ENCODE results near the gene CRAT. TPM values are rescaled to one million over a fixed set of nuclear protein-coding genes. Genes with fewer than 3 reads are reported as not detected.

The CRAT gene
- total RNA-seq, 1 experiment from 2014 or later: 8.8 TPM

- DNase-seq (ENCODE audit: low read depth): no peak
These were observed 447 bp downstream of the CRAT start for GRCh38 chr9:129109952-129110739.

GRCh38 chr9:129109537-129109903 is 1.1 kb downstream of the CRAT start:
- no peak for DNase-seq (ENCODE audit: low read depth)

- DNase-seq (ENCODE audit: low read depth): no peak
These were observed 1.6 kb downstream of the CRAT start for GRCh38 chr9:129108805-129109536.

- no peak for DNase-seq (ENCODE audit: low read depth)
These were observed 2.3 kb downstream of the CRAT start for GRCh38 chr9:129108083-129108804.

- no peak for DNase-seq (ENCODE audit: low read depth)
These were observed 2.9 kb downstream of the CRAT start for GRCh38 chr9:129107651-129108050.

GRCh38 chr9:129105857-129106694 is 4.5 kb downstream of the CRAT start:
- DNase-seq (ENCODE audit: low read depth): no peak

- no peak for DNase-seq (ENCODE audit: low read depth)
These were observed 6.5 kb downstream of the CRAT start for GRCh38 chr9:129104051-129104450.

- no peak for DNase-seq (ENCODE audit: low read depth)
These were observed 7.0 kb downstream of the CRAT start for GRCh38 chr9:129103595-129103965.

GRCh38 chr9:129102791-129103594 is 7.6 kb downstream of the CRAT start:
- peak; percentile 40 for DNase-seq (ENCODE audit: low read depth)

- no peak for DNase-seq (ENCODE audit: low read depth)
These were observed 8.5 kb downstream of the CRAT start for GRCh38 chr9:129102095-129102525.

- DNase-seq (ENCODE audit: low read depth): no peak
These were observed 9.3 kb downstream of the CRAT start for GRCh38 chr9:129101279-129101678.

- no peak for DNase-seq (ENCODE audit: low read depth)
These were observed 10.0 kb downstream of the CRAT start for GRCh38 chr9:129100383-129101169.

GRCh38 chr9:129098328-129098727 is 12.3 kb downstream of the CRAT start:
- no peak for DNase-seq (ENCODE audit: low read depth)

- no peak for DNase-seq (ENCODE audit: low read depth)
These were observed 12.8 kb downstream of the CRAT start for GRCh38 chr9:129097671-129098306.

- DNase-seq (ENCODE audit: low read depth): no peak
These were observed 14.7 kb downstream of the CRAT start for GRCh38 chr9:129095908-129096307.

- no peak for DNase-seq (ENCODE audit: low read depth)
These were observed 15.4 kb downstream of the CRAT start for GRCh38 chr9:129095170-129095667.

GRCh38 chr9:129094387-129095169 is 16.0 kb downstream of the CRAT start:
- DNase-seq (ENCODE audit: low read depth): no peak

- DNase-seq (ENCODE audit: low read depth): no peak
These were observed 16.8 kb downstream of the CRAT start for GRCh38 chr9:129093602-129094386.

Data from Daoy (cell line).